Hematopoietic multipotent progenitor cell (in vitro differentiated cells): Measurements from ENCODE around the gene POLG. TPM values are rescaled to one million over a fixed set of nuclear protein-coding genes. Genes with fewer than 3 reads are reported as not detected.
"Not testable (repeated sequence)": the region's sequence is repeated elsewhere in the genome, so short reads cannot be mapped to it uniquely, and the experiment has no call there.

Experiments
- DNase-seq, 3 donors: peaks; one replicate each; pipeline ENCODE4 v3.0.0-alpha.2; 2011 to 2015; ENCODE audit warnings: low read depth in 2 of 3, low spot score in 2 of 3
- small RNA-seq: library from RNA; depleted of rRNA; stranded (forward); fragments of <200 nt; gene quantifications from one replicate; pipeline ENCODE3, GENCODE V24; 2012
- total RNA-seq: library from RNA; depleted of rRNA; stranded (reverse); fragments of >200 nt; gene quantifications from one replicate; pipeline ENCODE4 v1.2.3, GENCODE V29; 2012

The POLG gene
- total RNA-seq, 1 donor: 153 TPM

- DNase-seq: peak in 1 of 3 donors; percentile 26
These were observed 34.7 kb downstream of the POLG start for GRCh38 chr15:89299896-89300295.

GRCh38 chr15:89293012-89293411 lies 41.6 kb downstream of the POLG start:
- DNase-seq: no peak

- DNase-seq: no peak
These were observed 42.6 kb downstream of the POLG start for GRCh38 chr15:89291934-89292438.

DNA sequence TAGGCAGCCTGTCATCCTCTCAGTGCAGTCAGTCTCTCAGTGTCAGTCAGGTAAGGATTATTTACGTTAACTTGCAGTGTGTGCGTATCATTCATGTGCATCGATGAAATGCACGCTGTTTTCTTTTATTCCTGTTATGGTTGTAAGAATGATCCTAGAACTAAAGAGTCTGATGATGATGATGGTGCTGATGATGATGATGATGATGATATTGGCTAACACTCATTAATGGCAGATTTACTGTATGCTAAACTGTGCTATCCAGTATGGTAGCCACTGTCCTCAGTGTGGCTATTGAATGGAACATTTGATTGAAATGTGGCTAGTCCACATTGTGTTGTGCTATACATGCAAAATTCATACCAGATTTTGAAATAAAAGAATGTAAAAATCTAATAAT lies 51.4 kb downstream of the POLG start:
- DNase-seq: no peak

DNA sequence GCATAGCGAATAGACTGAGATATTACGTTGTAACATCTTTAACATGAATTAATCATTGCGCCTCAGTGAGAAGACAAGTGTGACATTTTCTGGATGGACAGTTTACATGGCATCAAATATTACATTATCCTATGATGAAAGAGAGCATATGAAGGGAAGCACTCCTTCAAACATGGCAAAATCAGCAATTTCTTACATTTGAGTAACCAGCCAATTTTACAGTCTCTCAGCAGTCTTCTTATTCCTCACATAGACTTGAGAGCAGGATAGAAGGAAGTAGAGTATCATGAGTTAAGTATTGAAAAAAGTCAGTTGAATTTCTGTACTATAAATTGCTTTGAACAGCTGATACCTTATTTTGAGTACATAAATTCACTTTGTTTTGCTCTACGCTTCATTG lies 52.0 kb downstream of the POLG start:
- DNase-seq: no peak

DNA sequence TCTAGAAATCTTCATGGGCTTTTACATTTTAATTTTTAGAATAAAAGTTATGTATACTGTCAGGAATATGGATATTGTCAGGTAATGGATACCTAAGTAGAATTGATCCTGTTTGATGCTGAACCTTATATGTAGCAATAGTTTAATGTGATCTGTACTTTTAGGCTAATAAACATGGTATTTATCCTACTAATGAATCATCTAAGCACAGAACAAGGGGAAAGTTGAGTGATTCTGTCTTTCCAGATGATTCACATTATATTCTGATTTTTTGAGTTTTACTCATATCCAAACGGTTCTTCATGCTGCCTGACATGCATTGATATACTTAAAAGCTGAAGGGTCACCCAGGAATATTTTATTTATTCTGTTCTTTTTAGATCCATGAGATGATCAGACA lies 56.3 kb downstream of the POLG start:
- no peak for DNase-seq

DNA sequence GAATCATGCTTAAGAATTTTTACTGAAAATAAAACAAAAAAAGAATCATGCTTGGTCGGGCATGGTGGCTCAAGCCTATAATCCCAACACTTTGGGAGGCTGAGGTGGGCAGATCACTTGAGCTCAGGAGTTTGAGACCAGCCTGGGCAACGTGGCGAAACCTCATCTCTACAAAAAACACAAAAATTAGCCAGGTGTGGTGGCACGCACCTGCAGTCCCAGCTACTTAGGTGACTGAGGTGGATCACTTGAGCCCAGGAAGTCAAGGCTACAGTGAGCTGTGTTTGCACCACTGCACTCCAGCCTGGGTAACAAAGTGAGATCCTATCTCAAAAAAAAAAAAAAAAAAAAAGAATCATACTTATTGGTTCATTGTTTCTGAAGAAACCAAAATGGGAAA lies 57.3 kb downstream of the POLG start:
- not testable (repeated sequence) for DNase-seq

Small RNAs within 50 kb of the gene (small RNA-seq; reads per million reads assigned to genes)
- not detected for gene MIR6766

Other genes with a start within 250 kb of the POLG start
- gene ABHD2, start 246.4 kb downstream of the POLG start, total RNA-seq: 168 TPM
- gene RLBP1, start 113.2 kb downstream of the POLG start, total RNA-seq: not detected
- 9.4 TPM for gene FANCI, start 90.8 kb downstream of the POLG start, total RNA-seq
- gene RHCG, start 161.8 kb upstream of the POLG start, total RNA-seq: not detected
- gene TICRR, start 240.6 kb upstream of the POLG start, total RNA-seq: 1.6 TPM